Activated gamma-delta T cell treated with anti-CD3 and anti-CD28 coated beads, Interleukin-2, amount 50 U/mL, for 16 hours (primary cell): ENCODE results near the gene GDAP1L1.
"Not testable (repeated sequence)": the region's sequence is repeated elsewhere in the genome, so short reads cannot be mapped to it uniquely, and the experiment has no call there.

ENCODE experiments used
- DNase-seq: peaks from one replicate; pipeline ENCODE4 v3.0.0-alpha.2; 2020; ENCODE audit warnings: low read depth

The GDAP1L1 gene

DNA sequence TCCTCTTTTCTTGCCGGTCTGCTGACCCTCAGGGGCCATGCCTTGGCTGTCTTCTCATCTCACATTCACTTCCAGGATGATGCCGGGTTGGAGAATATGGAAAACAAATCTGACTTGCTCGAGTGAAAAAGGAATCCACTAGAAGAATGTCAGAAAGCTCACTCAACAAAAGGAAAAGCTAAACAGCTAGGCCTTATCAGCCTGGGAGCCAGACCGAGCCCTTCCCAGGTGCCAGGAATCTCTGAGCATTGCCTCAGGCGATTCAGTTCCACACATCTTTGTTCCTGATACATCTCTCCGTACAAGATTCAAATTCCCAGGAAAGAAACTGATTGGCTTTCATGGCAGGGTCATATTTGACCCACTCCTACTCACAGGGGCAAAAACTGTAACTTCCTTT lies 27.3 kb upstream of the GDAP1L1 start:
- DNase-seq = no peak

- DNase-seq = no peak
These were observed 25.6 kb upstream of the GDAP1L1 start for GRCh38 chr20:44221368-44221954.

DNA sequence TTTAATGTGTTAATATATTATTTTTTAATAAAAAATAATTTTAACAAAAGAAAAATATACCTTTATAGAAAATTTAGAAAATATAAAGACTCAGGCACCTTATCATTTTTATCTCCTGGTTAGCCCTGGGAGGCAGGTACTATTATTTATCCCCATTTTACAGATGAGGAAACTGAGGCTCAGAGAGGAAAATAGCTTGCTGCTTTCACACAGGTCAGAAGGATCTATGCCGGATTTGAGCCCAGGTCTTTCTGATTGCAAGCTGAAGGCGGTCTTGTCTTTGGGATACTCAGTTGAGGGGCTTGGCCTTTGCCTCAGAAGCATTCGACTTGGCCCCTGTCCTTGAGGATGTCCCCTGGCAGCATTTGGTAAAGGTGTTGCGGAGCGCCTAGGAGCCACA lies 25.1 kb upstream of the GDAP1L1 start:
- no peak for DNase-seq

GRCh38 chr20:44222633-44223368 lies 24.3 kb upstream of the GDAP1L1 start:
- no peak for DNase-seq

DNA sequence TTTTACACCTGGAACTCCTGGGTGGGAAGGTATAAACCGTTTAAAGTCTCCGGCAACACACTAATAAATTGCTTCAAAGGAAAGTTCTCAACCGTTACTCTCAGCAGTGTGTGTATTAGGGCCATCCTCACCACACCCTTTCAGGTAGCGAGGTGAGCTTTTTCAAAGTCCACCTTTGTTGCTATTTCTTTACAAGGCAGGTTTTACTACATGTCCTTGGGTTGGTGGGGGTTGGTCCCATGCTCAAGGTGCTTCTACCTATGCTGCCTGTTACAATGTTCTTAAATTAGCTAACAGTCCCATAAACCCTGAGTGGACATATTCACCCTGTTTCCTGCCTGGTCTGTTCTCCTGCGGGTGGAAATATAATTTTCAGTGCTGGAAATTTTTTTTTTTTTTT lies 23.4 kb upstream of the GDAP1L1 start:
- DNase-seq = no peak

GRCh38 chr20:44224637-44225036 lies 22.5 kb upstream of the GDAP1L1 start:
- DNase-seq = no peak

DNA sequence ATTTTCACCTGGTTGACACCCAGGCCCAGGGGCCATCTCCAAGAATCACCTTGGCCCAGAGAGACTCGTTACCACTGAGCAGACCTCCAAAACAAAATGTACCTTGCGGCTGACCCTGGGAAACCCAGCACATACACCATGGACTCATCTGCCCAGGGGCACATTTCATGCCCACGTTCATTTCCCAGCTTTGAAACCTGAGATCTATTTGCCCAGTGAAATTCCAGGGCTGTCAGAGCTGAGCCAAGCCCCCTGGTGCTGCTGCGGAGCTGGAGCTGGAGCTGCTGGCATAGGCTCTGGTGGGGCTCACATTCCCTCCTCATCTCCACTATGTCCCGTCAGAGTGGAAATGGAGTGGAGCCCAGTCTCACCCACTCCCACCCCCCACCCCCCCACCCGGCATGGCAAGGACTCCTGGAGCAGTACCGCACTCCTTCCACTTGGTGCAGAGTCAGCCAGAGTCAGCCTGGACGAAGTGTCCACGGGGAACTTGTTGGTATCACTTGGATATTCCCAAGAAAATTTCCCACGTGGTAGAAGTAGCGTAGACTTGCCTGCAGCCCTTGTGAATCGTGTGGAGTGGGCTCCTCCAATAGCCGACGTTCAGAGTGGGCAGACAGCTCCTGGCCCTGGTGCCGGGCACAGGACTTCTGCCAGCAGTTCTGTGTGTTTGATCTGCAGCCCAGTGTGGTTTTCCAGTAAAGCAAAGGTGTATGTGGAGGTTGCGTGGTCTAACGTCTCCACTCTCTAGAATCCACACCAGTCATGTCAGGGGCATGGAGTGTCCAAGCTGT lies 18.4 kb upstream of the GDAP1L1 start:
- no peak for DNase-seq

DNA sequence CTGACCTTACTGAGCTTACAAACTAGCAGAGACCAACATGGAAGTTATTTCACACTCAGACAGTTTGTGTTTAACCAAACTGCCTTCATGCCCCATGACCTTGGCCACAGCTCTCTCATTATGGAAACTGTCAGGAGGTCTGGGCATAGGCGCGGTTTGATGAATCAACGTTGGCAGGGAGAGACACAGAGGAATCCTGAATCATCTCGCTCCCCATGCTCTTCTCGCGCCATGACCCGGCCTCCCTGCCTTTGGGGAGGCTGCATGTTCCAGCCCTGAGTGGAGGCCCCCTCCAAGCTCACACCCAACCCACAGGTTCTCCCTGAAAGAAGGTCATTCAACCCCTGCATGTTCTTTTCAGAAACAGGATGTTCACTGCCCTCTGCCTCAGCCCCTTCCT lies 15.9 kb upstream of the GDAP1L1 start:
- no peak for DNase-seq

DNA sequence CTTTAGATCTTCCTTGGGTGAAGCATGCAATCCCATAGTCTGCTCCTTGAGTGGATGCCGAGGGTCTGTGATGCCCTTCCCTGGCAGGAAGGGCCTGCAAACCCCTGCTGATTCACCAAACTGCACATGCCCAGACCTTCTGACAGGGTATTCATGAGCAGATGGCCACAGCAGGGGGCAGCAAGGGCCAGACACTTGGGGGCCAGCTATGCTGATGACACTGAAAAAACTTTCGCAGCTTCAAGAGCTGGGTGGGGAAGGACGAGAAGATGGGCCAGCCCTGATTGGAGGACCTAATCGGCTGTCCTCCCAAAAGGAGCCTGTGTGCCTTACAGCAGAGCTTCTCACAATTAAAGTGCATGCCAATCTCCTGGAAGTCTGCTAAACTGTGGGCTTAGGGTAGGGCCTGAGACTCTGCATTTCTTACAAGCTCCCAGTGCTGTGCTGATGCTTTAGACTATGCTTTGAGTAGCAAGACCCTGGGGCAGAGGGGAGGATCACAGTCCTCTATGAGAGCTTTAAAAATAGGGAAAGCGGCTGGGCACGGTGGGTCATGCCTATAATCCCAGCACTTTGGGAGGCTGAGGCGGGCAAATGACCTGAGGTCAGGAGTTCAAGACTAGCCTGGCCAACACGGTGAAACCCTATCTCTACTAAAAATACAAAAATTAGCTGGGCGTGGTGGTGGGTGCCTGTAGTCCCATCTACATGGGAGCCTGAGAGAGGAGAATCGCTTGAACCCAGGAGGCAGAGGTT lies 15.2 kb upstream of the GDAP1L1 start:
- no peak for DNase-seq

DNA sequence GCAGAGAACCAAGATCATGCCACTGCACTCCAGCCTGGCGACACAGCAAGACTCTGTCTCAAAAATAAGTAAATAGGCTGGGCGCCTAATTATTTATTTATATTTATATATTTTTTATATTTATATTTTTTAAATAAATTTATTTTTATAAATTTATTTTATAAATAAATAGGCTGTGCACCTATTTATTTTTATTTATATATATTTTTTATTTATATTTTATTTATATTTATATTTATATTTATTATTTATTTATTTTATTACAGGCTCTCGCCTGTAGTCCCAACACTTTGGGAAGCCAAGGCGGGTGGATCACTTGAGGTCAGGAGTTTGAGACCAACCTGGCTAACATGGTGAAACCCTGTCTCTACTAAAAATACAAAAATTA lies 14.6 kb upstream of the GDAP1L1 start:
- DNase-seq = not testable (repeated sequence)

DNA sequence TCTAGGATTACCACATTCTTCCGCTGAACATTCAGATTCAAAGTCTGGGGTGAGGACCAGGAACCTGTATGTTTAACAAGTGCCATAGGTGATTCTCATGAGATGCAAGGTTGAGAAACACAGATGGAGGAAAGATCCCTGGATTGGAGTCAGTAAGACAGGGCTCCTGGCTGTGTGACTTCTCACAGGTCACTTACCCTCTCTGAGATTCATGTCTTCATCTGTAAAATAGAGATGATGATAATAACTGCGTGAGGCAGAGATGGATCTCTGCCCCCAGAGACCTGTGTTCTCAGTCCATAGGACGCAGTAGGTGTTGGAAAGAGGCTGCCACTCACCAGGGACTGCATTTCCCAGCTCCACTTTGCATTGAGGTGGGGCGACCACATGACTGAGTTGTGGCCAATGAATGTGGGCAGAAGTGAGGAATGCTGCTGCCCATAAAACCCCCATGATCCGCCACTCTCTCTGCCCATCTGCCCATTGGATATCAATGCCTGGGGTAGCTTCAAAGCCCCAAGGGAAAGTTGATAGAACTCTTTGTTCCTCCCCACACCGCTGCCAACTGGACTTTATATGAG lies 13.6 kb upstream of the GDAP1L1 start:
- DNase-seq = no peak

GRCh38 chr20:44234566-44235317 lies 12.4 kb upstream of the GDAP1L1 start:
- no peak for DNase-seq

DNA sequence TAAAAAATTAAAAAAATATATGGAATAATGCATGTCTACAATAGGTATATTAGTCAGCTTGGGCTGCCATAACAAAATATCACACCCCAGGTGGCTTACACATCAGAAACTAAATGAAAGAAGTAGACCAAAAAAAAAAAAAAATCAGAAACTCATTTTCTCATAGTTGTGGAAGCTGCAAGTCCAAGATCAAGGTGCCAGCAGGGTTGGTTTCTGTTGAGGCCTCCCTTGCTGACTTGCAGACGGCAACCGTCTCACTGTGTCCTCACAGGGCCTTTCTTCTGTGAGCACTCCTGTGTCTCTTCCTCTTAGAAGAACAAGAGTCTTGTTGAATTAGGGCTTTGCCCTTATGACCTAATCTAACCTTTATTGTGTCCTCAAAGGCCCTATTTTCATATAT lies 11.4 kb upstream of the GDAP1L1 start:
- DNase-seq = no peak

DNA sequence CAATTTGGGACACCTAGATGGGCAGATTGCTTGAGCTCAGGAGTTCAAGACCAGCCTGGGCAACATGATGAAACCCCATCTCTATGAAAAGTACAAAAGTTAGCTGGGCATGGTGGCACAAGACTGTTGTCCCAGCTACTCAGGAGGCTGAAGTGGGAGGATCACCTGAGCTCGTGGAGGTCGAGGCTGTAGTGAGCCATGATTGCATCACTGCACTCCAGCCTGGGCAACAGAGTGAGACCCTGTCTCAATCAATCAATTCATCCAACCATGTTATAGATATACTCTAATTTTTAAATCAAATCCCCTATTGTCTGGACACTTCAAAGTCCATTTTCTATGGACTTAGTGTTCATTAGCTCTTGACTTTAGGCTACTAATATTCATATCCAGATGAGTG lies 10.3 kb upstream of the GDAP1L1 start:
- DNase-seq = not testable (repeated sequence)

- DNase-seq = no peak
These were observed 5.3 kb upstream of the GDAP1L1 start for GRCh38 chr20:44241796-44242195.

DNA sequence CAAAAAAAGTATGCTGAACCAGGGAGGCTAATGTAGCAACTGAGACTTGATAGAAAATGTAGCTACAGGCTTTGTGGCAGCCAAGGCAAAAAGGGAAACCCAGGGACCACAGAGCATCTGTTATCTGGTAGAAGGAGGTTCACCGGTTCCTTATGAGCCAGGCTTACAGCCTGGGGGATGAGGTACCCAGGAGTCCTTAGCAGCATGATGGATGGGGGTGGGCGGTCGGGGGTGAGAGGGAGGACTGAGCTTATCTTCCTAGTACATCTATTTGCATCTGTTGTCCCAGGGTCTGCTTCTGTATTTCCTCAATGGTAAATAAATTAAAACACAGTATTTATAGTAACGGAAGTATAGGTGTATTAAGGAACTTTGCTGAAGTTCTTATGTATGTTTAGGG lies 1.1 kb upstream of the GDAP1L1 start:
- no peak for DNase-seq

DNA sequence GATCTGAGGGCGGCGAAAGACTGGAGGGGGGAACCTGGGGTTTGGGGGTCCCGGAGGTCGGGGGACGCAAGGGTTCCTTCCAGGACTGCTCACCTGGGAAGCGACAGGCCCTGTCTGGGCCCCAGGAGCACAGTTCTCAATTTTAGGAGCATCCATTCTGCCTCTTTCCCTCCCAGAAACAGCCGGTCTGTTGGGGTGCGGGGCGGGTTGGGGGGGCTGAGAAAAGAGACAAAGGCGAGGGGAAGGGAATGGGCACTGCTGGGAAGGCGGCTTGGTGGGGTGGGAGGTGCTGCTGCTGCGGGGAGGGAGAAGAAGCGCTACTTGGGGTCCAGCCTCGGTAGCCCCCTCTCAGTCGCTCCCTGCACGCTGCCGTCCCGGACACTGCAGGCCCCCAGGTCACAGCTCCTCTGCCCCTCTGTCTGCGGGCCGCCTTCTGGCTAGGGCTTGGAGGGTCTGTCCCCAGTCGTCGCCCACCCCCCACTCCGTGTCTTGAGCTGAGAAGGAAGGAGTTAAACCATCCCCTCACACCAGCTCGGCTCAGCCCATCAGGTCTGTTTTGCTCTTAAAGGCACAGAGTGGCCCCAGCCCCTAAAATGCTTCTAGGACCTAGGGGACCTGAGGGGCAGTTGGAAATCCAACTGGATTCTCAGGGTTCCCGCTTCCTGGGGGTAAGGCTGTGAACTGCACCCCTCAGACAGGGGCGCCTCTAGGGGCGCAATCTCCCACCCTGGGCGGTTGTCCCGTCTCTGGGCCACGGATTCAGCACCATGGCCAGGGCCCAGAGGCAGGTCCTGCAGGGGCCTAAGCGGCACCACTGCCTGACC lies 690 bp downstream of the GDAP1L1 start:
- DNase-seq = no peak

DNA sequence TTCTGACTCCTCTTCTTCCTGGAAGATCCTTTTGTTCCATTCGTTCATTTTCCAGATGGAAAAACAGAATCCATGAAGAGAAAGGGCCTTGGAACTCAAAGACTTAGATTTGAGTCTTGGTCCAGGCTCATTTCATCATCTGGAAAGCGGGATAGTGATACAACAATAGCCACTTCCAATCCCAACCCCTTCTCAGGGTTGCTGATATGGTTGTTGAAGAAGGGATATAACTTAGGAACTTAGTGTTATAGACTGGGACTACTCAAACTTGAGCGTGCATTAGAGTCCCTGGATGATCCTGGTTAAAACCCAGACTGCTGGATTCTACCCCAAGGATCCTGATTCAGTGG lies 1.3 kb downstream of the GDAP1L1 start:
- DNase-seq = no peak

DNA sequence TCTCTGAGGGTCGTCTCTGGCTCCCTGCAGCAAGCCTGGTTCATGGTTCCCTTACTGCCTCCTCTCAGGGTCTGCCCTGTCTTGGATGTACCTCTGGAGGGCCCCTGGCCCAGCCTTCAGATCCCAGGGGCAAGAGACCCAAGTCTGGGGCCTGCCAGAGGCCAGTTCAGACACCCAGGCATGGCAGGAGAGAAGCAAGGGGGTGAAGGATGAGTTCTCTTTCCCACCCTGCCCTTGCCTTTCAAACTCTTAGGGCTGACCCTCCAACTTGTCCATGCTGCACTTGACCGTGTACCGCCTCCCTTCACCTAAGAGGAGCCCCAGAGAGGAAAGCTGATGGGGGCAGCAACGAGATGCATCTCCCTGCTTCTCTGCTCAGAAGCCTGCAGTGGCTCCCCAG lies 4.2 kb downstream of the GDAP1L1 start:
- DNase-seq = no peak

DNA sequence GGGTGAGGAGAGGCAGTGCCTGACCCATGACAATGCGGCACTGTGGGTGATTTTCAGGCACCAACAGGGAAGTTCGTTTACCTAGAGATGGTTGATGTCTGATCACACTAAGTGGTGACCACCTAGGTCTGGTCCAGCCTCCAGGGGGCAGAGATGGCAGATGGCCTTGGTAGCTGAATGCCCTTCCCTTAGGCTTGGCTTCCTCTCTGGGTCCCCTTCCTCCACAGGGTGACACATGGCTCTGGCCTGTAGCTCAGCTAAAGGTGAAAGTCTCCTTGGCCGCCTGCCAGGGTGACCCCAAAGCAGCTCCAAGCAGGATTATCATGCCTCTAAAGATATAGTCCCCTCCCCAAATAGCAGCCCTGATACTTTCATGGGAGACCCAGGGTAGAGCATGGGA lies 6.4 kb downstream of the GDAP1L1 start:
- DNase-seq = no peak

DNA sequence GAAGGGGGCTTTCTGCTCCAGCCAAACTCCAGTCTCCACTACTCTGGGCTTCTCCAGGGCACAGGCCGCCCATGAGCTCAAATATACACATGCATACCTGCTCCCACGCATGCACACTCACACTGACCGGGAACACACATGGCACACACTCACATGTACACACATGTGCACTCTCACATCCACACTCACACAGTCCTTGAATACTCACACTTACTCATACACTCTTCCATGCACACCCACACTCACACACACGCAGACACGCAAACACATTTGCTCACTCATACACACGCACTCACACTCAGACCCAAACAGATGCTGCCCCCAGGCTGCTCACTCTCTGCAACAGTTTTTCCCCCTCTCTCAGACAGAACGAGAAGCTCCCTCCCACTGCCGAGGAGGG lies 7.0 kb downstream of the GDAP1L1 start:
- DNase-seq = no peak
